ENCODE data around the gene SYNPO2. TPM values are rescaled to one million over a fixed set of nuclear protein-coding genes. Genes with fewer than 3 reads are reported as not detected.
"Not testable (repeated sequence)": the region's sequence is repeated elsewhere in the genome, so short reads cannot be mapped to it uniquely, and the experiment has no call there.

The SYNPO2 gene
- total RNA-seq, 1 experiment from 2014 or later, result 1.2 TPM

DNA sequence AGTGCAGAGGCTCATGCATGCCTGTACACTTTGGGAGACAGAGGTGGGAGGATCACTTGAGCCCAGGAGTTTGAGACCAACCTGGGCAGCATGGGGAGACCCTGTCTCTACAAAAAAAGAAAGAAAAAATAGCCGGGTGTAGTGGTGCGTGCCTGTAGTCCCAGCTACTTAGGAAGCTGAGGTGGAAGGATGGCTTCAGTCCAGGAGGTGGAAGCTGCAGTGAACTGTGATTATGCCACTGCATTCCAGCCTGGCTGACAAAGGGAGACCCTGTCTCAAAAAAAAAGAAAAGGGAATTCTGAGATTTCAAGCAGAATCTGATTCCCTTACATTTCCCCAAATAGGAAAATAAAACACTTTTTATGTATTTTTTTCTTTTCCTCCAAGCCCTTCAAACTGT lies 83.5 kb downstream of the SYNPO2 start:
- DNase-seq (ENCODE audit: extremely low read depth, low read depth), result no peak

DNA sequence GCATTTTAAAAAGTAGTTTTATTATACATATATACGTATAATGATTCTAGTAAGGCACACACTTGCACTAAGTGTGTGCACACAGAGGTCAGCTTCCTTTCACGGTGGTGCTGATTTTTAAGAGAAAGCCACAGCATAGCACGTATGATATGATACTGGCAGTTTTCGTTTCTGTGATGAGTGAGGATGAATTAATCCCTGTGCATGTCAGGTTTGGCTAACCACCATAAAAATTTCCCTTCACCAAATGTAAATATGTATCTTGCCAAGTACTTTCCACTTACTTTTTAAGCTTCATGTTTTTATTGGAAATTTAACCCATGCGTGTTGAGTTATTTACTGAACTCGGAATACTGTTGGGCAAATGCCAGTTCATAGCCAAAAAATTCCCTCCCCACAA lies 84.6 kb downstream of the SYNPO2 start:
- DNase-seq (ENCODE audit: extremely low read depth, low read depth), result no peak

DNA sequence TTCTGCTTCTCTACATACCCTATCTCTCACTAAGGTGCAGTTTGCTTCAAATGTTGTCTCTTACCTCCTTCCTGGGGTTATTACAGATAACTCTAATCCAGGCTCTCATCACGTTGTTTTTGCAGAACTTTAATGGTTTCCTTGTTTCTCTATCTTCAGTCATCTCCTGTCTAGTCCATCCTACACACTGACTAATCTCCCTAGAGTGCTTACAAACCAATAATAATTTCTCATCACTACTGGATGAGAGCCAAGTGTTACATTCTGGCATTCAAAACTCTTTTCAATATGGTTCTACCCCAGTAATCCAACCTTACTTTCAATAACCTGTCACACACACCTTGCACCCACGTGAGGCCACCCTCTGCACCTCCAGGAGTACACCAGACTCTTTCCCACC lies 86.1 kb downstream of the SYNPO2 start:
- no peak for DNase-seq (ENCODE audit: extremely low read depth, low read depth)

DNA sequence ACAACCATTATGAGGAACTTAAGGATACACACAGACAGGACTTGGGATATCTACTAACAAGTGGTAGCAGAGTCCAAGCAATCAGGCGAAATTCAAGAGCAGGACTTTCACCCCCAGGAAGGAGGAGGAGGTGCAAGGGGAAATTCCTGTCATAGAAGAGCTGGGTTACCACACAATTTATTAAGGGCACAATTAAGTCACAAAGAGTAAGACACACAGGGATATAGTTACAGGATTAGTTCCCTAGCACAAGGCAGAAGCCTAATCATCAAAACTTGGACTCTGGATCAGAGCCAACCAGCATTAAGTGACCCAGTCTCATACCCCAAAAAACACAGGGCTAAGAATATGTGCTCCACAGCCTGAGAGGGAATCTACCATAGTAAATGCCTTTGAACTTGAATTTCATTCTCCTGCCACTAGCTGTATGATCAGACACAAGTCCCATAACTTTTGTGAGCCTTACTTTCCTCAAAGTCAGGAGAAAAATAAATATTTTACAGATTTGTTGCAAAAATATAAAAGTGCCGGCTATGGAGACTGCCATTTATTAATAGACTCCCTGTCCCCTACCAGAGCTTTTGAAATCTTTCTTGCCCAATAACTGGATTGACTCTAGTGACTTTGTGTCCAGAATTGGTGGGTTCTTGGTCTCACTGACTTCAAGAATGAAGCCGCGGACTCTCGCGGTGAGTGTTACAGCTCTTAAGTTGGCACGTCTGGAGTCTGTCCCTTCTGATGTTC lies 87.0 kb downstream of the SYNPO2 start:
- no peak for DNase-seq (ENCODE audit: extremely low read depth, low read depth)

DNA sequence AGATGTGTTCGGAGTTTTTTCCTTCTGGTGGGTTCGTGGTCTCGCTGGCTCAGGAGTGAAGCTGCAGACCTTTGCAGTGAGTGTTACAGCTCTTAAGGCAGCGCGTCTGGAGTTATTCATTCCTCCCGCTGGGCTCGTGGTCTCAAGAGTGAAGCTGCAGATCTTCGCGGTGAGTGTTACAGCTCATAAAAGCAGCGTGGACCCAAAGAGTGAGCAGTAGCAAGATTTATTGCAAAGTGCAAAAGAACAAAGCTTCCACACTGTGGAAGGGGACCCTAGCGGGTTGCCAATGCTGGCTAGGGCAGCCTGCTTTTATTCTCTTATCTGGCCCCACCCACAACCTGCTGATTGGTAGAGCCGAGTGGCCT lies 87.5 kb downstream of the SYNPO2 start:
- DNase-seq (ENCODE audit: extremely low read depth, low read depth), result not testable (repeated sequence)

DNA sequence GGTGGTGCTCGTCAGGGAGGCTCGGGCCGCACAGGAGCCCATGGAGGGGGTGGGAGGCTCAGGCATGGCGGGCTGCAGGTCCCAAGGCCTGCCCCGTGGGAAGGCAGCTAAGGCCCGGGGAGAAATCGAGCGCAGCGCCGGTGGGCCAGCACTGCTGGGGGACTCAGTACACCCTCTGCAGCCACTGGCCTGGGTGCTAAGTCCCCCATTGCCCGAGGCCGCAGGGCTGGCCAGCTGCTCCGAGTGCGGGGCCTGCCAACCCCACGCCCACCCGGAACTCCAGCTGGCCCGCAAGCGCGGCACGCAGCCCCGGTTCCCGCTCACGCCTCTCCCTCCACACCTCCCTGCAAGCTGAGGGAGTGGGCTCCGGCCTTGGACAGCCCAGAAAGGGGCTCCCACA lies 88.4 kb downstream of the SYNPO2 start:
- not testable (repeated sequence) for DNase-seq (ENCODE audit: extremely low read depth, low read depth)

DNA sequence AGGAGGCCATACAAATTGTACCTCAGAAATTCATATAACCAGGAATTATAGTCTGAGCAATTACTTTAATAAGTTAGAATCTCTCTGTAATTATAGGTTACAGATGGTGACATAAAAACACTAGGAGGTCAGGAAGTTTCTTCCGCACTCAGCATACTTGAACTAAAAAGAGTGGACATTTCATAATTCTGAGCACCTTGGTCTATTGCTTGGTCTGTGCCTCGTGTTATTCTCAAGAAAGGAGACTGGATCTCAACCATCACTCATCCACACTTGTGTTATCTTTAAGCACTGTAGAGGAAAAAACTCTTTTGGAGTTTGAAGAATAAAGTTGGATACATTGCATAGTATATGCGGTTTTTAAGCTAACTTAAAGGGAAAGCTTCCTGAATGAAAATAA lies 91.1 kb downstream of the SYNPO2 start:
- DNase-seq (ENCODE audit: extremely low read depth, low read depth), result no peak

DNA sequence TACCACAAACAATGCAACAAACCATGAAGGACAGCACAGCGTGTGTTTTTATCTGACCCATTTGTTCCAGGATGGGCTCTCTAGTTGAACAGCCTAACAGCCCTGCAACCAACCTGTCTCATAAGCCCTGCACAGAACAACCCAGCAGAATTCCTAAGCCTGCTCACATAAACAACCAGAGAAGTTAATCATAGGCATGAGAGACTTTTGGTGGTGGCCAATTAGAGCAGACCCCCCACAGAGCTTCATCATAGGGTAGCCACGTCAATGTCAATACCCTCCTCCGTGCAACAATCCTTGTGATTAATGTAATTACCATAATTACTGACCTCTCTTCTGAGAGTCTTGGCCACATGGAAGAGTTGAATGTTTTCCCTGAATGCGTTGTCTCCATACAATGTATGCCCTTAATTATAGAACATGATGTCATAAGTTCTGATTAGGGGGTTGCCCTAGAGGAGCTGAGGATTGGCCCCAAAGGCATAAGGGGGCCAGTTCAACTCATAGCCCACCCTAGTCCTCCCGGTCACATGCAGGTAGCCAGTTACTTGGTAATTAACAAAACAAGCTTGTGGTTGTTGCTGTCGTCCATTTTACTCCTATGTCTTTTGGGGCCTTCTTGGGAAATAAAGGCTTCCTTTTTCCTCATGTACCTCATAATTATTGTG lies 92.7 kb downstream of the SYNPO2 start:
- DNase-seq (ENCODE audit: extremely low read depth, low read depth), result no peak

DNA sequence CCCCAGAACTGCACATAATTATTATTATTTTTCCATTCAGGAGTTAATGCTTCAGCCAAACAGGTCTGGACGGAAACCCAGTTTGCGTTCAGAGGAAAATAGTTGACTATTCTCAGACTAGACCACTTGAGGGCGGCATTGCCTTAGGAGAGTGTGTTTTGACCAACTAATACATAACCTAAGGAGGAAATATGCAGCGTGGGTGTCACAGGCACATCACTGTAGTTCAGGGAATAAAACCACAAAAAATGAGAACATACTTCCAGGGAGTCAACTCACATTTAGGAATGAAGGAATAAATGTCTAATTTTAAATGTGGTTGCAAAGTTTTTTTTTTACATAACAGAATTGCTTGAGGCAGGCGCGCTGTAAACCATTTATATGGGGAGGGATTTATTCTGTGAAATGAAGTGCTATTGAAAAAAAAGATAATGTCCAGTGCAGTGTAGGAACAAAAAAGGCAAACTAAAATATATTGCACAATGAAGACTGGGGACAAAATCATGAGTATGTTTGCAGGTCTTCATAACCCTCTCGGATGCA lies 93.3 kb downstream of the SYNPO2 start:
- DNase-seq (ENCODE audit: extremely low read depth, low read depth), result peak; percentile 70

DNA sequence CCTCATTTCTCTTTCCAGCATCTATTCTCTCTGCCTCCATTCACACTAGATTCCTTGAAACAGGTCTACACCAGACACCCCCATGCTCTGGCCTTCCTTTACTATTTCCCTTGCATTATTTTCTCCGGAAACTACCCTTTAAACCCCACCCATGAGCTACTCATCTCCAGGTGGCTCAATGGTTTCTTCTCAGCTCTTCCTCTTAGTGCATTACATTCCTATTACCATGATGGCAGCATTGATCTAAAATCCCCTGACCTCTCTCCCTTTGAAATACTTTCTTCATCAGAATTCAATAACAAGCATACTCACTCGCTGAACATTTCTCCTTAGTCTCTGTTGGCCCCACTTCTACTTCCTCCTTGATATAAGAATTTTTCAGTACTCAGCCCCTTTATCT lies 94.6 kb downstream of the SYNPO2 start:
- DNase-seq (ENCODE audit: extremely low read depth, low read depth), result no peak

DNA sequence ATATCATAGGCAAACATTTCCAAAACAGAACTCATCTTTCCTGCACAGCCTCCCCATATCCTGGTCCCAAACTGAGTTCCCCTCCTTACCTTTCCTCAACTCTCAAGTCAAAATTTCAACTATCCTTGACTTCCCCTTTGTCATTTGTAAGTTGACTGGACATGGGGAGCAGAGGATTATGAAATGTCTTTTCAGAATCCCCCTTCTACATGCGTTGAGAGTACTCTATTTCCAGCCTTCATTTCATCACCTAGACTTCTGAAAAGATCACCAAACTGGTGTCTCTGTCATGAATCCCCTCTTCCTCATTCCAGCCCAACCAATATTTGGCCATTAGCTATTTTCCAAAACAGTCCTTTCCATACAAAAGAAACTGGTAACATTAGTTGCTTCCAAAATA lies 95.2 kb downstream of the SYNPO2 start:
- DNase-seq (ENCODE audit: extremely low read depth, low read depth), result no peak

DNA sequence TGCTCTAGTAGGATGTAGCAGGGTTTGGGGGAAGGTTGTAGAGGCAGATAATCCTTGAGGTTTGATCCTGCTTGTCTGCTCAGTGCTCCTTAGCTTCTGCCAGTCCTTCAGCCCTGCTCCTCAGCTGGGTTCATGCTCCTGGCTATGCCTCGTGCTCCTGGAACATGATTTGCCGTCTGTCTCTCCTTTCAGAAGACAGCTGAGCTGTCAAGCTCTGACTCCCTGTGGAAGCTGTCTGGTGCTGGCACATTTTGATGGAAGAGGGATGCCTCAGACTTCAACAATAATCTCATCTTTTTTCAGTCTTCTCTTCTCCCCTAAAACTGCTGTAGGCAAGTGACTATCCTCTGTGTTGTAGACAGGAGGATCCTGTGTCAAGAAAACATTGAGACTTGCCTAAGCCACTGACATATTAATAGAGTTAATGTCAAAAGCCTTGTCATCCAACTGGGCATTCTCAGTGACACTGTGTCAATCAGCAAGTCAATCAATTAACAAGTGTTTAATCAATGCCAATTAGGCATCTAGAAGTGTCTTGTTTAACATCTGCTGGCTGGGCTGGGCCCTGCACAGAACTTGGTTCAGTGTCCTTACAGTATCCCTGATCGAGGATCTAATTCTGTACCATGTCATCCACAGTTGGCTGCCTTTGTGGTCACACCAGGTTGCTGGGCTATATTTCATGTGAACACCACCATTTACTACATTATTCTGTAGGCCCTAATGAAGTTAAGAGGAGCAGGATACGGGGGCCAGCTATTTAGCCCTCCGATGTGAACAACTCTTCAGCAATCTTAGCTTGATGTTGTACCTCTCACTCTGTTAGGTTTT lies 96.7 kb downstream of the SYNPO2 start:
- DNase-seq (ENCODE audit: extremely low read depth, low read depth), result no peak

DNA sequence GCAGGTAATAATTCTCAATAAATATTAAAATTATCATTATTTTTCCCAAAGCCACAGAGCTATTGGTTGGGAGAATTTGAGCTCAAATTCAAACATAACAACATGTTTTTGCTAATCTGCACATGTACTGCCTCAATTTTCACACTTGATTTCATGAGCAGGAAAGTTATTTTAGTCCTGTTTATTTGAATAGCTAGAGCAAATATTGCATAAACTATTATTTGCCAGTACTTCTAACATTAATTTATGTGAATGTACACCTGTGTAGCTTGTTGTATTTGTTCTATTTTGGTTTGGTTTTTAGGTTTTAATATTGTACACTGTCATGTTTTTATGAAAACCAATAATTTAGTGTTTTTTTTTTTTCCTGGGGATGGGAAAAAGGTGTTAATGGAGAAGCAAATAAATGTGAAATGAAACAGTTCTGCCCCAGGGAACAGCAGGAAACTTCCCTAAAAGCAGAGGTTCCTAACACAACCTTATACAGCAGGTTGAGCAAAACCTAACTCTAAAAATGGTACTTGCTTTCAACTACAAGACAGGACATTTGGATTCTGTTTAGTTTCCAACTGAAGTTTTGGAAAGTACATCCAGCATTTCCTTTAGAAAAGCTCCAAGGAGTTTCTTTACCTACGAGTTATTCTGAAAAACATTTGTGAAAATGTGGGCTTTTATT lies 99.4 kb downstream of the SYNPO2 start:
- DNase-seq (ENCODE audit: extremely low read depth, low read depth), result no peak

DNA sequence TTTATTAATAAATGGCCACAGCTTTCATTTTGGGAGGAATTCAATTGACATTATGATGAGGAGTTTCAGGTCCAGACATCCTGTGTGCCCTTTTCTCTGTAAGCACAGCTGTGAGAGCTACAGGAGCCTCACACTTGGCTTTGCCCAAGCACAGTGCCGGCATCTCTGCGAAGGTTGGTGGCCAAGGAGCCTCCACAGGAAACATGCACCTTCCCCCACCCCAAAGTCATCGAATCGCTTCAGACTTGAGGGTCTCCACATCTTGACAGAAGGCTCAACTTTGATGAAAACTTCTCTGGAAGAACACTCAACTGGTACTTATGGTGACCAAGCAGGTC lies 100.0 kb downstream of the SYNPO2 start:
- no peak for DNase-seq (ENCODE audit: extremely low read depth, low read depth)

DNA sequence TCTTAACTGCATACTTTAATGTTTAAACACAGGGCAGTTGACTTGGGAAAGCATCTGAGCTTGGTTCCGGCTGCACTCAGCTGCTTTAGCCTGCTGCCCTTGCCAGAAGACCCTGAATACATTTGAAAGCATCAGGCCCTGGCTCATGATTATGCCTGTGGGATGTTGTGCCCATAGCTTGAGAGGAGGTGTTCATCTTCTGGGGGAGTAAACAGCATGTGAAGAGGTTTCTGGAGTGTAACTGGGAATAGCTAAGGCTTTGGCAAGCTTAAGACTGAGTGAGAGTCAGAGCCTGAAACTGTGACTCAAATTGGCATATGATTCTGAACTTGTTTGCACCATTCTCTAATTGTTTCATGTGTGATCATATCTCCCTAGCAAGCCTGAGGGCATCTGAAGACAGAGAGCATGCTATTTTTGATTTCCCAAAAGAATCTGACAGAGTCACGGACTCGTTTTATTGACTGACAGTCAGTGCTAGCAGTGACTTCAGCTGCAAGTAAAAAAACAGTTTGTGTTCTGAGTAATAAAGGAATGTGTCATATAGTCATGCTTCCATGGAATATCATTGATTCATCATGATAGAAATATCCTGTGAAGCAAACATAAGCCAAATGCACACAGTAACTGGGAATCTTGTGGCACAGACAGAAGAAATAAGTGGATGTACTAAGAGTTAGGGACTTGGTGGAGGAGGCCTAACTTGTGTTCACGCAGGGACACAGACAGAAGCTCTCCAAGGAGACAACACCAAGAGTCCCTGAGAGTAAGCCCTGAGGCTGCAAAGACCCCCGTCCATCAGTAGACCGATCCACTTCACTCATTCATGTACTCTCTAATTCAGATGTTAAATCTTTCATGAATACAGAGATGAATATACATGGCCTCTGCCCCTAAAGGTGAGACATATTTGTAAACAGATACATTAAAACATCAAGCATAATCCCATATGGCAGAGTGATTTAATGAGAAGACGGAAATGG lies 100.7 kb downstream of the SYNPO2 start:
- peak; percentile 36 for DNase-seq (ENCODE audit: extremely low read depth, low read depth)

DNA sequence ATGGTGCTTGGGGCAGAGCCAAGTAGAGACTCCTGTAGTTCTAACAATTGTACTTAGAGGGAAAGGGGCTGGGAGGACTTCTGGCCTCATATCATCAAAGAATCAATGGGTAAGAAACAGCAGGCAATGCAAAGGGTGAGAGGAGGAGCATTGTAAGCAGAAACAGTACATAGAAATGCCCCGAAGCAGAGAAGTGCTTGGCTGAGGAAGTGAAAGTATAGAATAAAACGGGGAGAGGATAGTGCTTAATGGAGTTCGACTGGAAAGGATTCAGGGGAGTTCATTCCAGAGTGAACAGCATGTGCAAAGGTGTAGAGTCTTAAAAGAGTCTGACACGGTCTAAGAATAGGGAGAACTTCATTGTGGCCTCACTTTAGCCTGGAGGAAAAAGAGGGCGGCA lies 103.0 kb downstream of the SYNPO2 start:
- DNase-seq (ENCODE audit: extremely low read depth, low read depth), result no peak

DNA sequence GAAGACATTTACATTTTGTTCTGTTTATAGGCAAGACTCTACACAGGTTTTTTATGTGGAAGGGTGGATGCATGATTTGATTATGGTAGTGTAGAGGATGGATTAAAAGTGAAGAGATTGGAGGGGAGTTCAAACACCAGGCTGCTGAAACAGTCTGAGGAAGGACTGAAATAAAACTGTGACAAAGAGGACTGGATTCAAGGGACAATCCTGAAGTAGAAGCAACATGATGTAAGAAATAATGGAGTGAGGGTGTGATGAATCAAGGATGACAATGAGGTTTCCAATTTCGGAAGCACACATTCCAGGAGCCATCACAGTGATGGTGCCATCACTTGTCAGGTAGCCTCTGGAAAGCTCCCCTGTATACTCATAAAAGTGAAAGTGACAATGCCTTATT lies 103.5 kb downstream of the SYNPO2 start:
- no peak for DNase-seq (ENCODE audit: extremely low read depth, low read depth)

DNA sequence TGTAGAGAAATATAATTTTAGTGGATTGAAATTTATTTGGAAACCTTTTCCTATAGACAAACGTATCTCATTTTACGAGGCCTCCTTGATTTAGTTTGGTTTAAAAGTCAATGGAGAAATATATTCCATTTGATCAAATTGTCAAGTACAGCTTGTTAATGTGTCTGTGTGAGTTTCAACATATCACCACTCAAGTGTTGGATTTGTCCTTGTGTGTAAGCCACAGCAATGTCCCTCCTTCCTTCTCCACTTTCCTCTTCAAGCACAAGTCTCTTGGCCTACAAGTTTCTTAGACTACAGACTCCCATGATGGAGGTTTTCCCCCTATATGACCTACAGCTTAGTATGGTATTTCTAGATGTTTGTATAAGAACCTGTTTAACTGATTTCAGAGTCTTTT lies 104.7 kb downstream of the SYNPO2 start:
- no peak for DNase-seq (ENCODE audit: extremely low read depth, low read depth)

DNA sequence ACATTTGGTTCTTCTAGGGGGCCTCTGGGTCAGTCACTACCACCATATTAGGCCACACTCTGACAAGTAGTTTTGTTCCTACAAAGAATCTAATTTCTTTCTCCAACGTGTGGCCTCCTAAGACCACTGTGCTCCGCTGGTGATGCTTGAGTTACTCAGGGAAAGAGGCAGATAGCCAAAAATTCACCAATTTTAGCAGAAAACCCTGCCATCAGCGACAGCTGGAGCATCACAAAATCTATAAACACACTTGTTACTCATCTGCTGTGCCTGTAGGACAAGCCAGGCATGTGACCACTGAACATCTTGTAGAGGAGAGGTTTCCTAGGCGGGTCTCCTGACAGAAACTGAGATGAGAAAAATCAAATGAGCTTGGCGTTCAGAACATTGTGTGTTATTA lies 105.4 kb downstream of the SYNPO2 start:
- no peak for DNase-seq (ENCODE audit: extremely low read depth, low read depth)

All from NCI-H460 (cell line).